Stimulated activated naive B cell treated with anti-CD40 and anti-IgM and Interleukin-4, amounts not matched to agents 10 μg/mL and 1 μg/mL and 100 μg/mL, for 72 hours (primary cell): ENCODE results near the gene JHY.
A peak's percentile ranks its signal among the peaks of the same experiment; 100 is the strongest.

Experiments
- ATAC-seq, 2 donors: fragments of 150-1000 bp; cut with Tn5 transposase; replicated peaks; 2 replicates each; pipeline ENCODE4 v1.10.0; 2021; ENCODE audit warnings: moderate library complexity in 1 of 2
- DNase-seq: peaks from one replicate; pipeline ENCODE4 v3.0.0; 2021
- H3K27ac Mint-ChIP-seq: one replicate; pipeline ENCODE4 v1.8.0; 2022; ENCODE audit warnings: mild to moderate bottlenecking, mixed read lengths
- H3K27me3 Mint-ChIP-seq, 2 donors: one replicate each; pipeline ENCODE4 v1.8.0; 2022; ENCODE audit warnings: mixed read lengths in 2 of 2
- H3K36me3 Mint-ChIP-seq, 2 donors: one replicate each; pipeline ENCODE4 v1.8.0; 2022; ENCODE audit warnings: mixed read lengths in 2 of 2, mild to moderate bottlenecking in 1 of 2
- H3K4me1 Mint-ChIP-seq, 2 donors: one replicate each; pipeline ENCODE4 v1.8.0; 2022; ENCODE audit warnings: mixed read lengths in 2 of 2, mild to moderate bottlenecking in 1 of 2
- H3K4me3 Mint-ChIP-seq, 2 donors: one replicate each; pipeline ENCODE4 v1.8.0; 2022; ENCODE audit warnings: mild to moderate bottlenecking in 2 of 2, mixed read lengths in 2 of 2, moderate library complexity in 1 of 2
- H3K9me3 Mint-ChIP-seq, 2 donors: one replicate each; pipeline ENCODE4 v1.8.0; 2022; ENCODE audit warnings: mixed read lengths in 2 of 2, mild to moderate bottlenecking in 1 of 2

JHY gene

DNA sequence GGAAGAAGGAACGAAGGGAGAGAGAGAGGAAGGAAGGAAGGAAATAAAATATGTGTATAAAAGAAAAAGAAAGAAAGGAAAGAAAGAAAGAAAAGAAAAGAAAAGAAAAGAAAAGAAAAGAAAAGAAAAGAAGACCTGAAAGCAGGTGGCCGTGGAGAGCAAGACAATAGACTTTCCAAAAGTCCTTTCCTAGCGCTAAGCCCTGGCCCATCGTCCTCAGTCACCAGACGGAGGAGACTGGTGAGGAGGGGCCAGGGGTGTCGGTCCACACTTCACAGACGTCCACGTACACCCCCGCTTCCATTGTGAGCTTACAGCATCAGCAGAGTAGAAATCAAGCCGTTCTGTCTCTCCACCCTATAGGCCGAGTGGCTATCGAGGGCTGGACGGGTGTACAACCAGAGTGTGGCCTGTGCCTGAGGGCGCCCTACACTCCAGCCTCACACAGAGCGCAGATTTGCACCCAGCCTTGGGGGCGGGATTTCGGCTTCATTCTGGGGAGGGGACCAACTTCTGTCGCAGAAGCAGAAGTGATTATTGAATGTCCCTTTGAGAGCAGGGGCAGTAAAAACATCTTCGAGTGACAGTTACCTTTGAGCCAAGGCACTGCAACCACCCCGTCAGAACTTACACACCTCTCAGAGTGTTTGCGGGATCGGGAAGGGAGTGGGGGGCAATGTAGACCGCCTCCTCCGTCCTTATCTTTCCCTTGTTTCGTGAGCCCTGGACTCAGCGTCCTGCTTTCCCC lies 101.1 kb downstream of the JHY start:
- Mint-ChIP-seq H3K4me3 (peak overlapping the region; percentile 88 to 92), H3K9me3 (peaks cover 0 to 2% of the 10 kb centered on the region in 2 donors), H3K27me3 (peaks cover 73 to 88% of the 10 kb centered on the region in 2 donors), H3K27ac (no peak overlapping the region), H3K4me1 (peaks cover 11 to 39% of the 10 kb centered on the region in 2 donors), H3K36me3 (peaks cover 3 to 4% of the 10 kb centered on the region in 2 donors)
- no peak for DNase-seq
- no peak for ATAC-seq

DNA sequence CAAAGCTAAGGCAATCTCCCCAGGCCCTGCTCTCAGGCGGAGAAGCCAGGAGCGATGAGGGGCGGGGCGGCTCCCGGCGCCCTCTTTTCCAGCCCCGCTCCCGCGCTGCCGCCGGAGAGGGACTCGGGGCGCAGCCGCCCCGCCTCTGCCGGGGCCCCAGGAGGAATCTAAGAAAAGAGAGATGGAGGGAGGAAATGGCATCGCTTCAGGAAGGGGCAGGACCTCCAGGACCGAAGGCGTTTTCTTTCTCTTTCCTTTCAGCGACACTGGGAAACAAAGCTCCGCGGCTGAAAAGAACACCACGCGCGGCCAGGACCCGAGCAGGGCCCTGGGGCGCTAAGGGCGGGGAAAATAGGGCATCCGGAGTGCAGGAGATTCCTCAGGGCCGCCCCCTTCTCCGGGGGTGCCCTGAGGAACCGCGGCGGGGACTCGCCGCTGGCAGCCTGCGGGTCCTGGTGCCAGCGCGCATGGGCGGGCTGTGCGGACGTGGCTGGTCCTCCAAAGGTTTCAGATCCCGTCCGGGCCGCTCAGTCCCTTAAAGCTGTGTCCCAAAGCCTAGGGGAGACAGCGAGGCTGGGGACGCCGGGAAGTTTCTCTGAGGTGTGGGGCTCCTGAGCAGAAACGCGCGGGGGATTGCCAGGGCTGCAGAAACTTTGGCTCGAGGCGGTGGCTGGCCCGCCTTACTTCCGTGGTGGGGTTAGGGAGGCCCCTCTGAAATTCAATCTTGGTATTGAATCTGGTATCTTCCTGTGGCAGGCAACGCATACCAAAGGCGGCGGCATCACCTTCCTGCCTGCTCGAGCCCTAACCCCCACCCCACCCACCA lies 101.8 kb downstream of the JHY start:
- peaks cover 3 to 4% of the 10 kb centered on the region in 2 donors for H3K36me3 Mint-ChIP-seq
- peak overlapping the region; percentile 65 for H3K27ac Mint-ChIP-seq
- H3K4me1 Mint-ChIP-seq = peaks cover 11 to 34% of the 10 kb centered on the region in 2 donors
- H3K4me3 Mint-ChIP-seq = peak overlapping the region; percentile 88 to 92
- H3K27me3 Mint-ChIP-seq = peaks cover 67 to 81% of the 10 kb centered on the region in 2 donors
- peaks cover 2% of the 10 kb centered on the region in 2 donors for H3K9me3 Mint-ChIP-seq
- ATAC-seq (peak; percentile 52 to 57), DNase-seq (no peak)

DNA sequence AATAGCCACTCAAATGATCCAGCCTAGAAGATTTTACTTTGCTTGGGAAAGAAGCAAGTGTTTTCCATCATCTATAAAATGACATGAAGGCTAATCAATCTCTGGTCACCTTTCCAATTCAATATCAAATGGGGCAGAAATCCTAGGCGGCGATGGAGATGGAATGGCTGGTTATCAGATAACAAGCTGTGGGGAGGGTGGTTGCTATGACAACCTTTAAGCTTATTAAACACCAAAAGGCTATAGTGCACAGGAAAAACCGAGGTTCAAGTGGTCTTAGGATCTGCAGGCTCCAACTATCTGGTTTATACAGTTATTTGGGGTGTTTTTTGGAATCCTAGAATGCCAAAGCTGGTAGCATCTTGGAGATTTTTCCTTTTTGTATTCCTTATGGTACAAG lies 113.0 kb downstream of the JHY start:
- Mint-ChIP-seq H3K27me3 (peaks cover 47 to 53% of the 10 kb centered on the region in 2 donors), H3K9me3 (no peaks in the 10 kb centered on the region), H3K4me1 (no peaks in the 10 kb centered on the region), H3K27ac (no peak overlapping the region), H3K36me3 (no peaks in the 10 kb centered on the region), H3K4me3 (no peak overlapping the region)
- ATAC-seq = no peak
- DNase-seq = no peak

DNA sequence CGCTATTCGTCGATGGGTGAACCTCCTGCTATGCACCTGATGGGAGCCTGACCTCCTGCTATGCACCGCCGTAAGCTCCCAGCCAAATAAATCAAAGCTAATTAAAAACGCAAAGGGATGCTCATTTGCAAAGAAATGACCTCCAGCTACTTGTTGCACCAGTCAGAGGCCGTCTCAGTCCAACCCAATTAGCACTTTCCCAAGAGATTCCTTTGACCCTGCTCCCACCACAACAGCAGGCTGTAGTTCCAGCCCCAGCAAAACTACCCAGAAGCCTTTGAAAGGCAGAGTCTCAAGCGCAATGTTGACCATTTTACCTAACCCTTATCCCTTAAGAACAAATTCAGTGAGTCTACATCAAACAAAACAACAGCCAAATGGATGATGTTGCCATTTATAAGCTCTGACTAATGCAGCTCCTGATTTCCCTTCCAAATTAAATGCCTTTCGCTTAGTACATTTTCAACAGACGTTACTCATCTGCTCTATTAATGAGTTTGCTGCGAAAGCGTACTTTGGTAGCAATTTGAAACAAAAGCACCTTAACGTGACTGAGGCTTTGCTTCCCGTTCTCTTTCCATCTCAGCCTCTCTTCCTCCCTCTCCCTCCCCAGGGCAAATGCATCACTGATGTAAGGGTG lies 116.3 kb downstream of the JHY start:
- DNase-seq (no peak), ATAC-seq (no peak)
- Mint-ChIP-seq H3K4me1 (no peaks in the 10 kb centered on the region), H3K4me3 (no peak overlapping the region), H3K9me3 (no peaks in the 10 kb centered on the region), H3K27me3 (peaks cover 38 to 41% of the 10 kb centered on the region in 2 donors), H3K36me3 (no peaks in the 10 kb centered on the region), H3K27ac (no peak overlapping the region)

DNA sequence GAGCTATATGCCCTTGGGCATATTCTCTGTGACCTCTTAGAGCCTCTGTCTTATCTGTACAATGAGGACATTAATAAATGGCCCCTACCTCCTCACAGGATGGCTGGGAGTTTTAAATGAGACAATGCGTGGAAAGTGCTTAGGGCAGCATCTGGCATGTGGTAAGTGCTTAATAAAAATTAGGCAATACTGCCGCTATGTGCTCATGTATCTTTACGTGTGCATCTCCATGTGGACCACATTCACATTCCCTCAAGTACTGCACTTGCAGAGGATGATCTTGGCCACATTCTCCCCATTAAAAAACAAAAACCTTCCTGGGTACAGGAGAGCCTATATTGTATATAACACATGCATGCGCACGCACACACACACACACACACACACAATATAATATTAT lies 118.2 kb downstream of the JHY start:
- H3K4me3 Mint-ChIP-seq = no peak overlapping the region
- ATAC-seq = no peak
- DNase-seq = no peak
- peaks cover 33 to 34% of the 10 kb centered on the region in 2 donors for H3K27me3 Mint-ChIP-seq
- H3K27ac Mint-ChIP-seq = no peak overlapping the region
- no peaks in the 10 kb centered on the region for H3K4me1 Mint-ChIP-seq
- H3K36me3 Mint-ChIP-seq = no peaks in the 10 kb centered on the region
- no peaks in the 10 kb centered on the region for H3K9me3 Mint-ChIP-seq

DNA sequence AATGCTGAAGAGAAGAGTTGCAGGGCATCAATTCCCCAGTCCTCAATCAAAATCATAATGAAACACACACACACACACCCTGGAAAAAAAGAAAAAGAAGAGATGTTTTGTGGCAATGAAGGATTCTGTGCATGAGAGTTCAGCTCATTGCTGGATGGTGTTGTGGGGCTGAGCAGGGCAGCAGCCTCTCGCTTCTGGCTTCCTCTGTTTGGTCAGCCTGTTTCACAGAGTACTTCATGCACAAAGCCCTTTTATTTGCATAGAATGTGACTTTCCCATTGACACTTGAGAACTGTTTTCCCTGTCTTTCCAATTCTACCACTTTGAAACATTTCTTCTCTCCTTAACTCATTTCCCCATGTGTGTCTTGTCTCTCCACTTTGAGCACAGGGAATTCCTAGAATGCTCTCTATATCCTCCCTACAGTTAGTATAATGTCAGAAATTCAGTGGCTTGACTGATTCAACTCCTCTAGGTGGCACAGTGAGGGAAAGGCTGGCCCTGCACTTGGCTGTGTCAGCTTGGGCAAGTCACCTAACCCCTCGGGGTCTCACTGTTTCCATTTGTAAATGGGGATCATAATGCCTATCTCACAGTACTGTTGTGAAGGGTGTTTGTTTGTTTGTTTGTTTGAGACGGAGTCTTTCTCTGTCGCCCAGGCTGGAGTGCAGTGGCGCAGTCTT lies 124.4 kb downstream of the JHY start:
- H3K27ac Mint-ChIP-seq = no peak overlapping the region
- H3K4me1 Mint-ChIP-seq = no peaks in the 10 kb centered on the region
- H3K4me3 Mint-ChIP-seq = no peak overlapping the region
- H3K9me3 Mint-ChIP-seq = no peaks in the 10 kb centered on the region
- no peak for DNase-seq
- ATAC-seq = no peak
- no peaks in the 10 kb centered on the region for H3K36me3 Mint-ChIP-seq
- peaks cover 0 to 5% of the 10 kb centered on the region in 2 donors for H3K27me3 Mint-ChIP-seq
